Activated CD4-positive, alpha-beta T cell treated with anti-CD3 and anti-CD28 coated beads, Interleukin-2, Interleukin-4, amounts not matched to agents 100 ng/mL and 50 ng/mL, durations not matched to agents 16 hours and 8 hours (primary cell): ENCODE measurements around the gene PRSS50.

Experiments
- DNase-seq: peaks from one replicate; pipeline ENCODE4 v3.0.0-alpha.2; 2020; ENCODE audit warnings: low spot score

The PRSS50 gene

GRCh38 chr3:46690798-46691197 is 26.9 kb downstream of the PRSS50 start:
- DNase-seq = no peak

GRCh38 chr3:46685446-46685845 is 32.2 kb downstream of the PRSS50 start:
- no peak for DNase-seq

- DNase-seq = no peak
Observed at GRCh38 chr3:46684891-46685290, 32.8 kb downstream of the PRSS50 start.

GRCh38 chr3:46682974-46683373 is 34.7 kb downstream of the PRSS50 start:
- DNase-seq = no peak

GRCh38 chr3:46681856-46682540 is 35.7 kb downstream of the PRSS50 start:
- DNase-seq = no peak

- no peak for DNase-seq
Observed at GRCh38 chr3:46681387-46681786, 36.3 kb downstream of the PRSS50 start.

GRCh38 chr3:46680298-46680826 is 37.3 kb downstream of the PRSS50 start:
- DNase-seq = no peak

GRCh38 chr3:46679681-46680080 is 38.0 kb downstream of the PRSS50 start:
- DNase-seq = no peak

- DNase-seq = no peak
Observed at GRCh38 chr3:46678280-46678679, 39.4 kb downstream of the PRSS50 start.

- DNase-seq = no peak
Observed at GRCh38 chr3:46677411-46677726, 40.3 kb downstream of the PRSS50 start.

- no peak for DNase-seq
Observed at GRCh38 chr3:46676601-46677410, 40.9 kb downstream of the PRSS50 start.

GRCh38 chr3:46675843-46676567 is 41.7 kb downstream of the PRSS50 start:
- DNase-seq = no peak

- no peak for DNase-seq
Observed at GRCh38 chr3:46675426-46675825, 42.2 kb downstream of the PRSS50 start.

- no peak for DNase-seq
Observed at GRCh38 chr3:46674031-46674845, 43.4 kb downstream of the PRSS50 start.

- no peak for DNase-seq
Observed at GRCh38 chr3:46673151-46674030, 44.3 kb downstream of the PRSS50 start.

GRCh38 chr3:46672349-46672695 is 45.3 kb downstream of the PRSS50 start:
- DNase-seq = no peak

GRCh38 chr3:46671541-46672348 is 45.9 kb downstream of the PRSS50 start:
- no peak for DNase-seq

GRCh38 chr3:46670891-46671427 is 46.7 kb downstream of the PRSS50 start:
- DNase-seq = no peak

GRCh38 chr3:46670000-46670890 is 47.4 kb downstream of the PRSS50 start:
- DNase-seq = no peak
